TTC549 (cell line): ENCODE measurements around the gene MESD.
"Not testable (repeated sequence)": the region's sequence is repeated elsewhere in the genome, so short reads cannot be mapped to it uniquely, and the experiment has no call there.

Source experiments
- FAIRE-seq: peaks from 2 replicates; lab custom pipeline; 2012; peaks lifted over from hg19 to GRCh38; lab: Jason Lieb, UNC

MESD gene

DNA sequence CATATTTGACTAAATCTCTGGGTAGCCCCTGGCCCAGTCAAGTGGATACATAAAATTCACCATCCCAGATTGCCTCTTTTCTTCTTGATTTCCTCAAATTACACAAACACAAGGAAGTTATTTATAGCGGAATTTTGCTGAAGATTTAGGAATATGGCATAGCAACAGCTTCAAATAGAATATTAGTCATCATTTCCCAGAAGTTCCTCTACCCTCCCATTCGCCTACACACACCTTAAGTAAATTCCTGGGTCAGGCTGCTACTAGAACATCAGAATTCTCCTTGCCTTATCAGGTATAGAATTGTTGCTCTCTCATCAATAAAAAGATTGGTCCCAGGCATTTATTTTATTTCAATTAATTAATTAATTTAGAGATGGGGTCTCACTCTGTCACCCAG lies 31.6 kb downstream of the MESD start:
- FAIRE-seq = no peak

GRCh38 chr15:80957556-80957955 lies 32.1 kb downstream of the MESD start:
- FAIRE-seq = no peak

GRCh38 chr15:80955571-80956452 lies 33.8 kb downstream of the MESD start:
- FAIRE-seq = not testable (repeated sequence)

GRCh38 chr15:80953953-80954778 lies 35.5 kb downstream of the MESD start:
- no peak for FAIRE-seq

DNA sequence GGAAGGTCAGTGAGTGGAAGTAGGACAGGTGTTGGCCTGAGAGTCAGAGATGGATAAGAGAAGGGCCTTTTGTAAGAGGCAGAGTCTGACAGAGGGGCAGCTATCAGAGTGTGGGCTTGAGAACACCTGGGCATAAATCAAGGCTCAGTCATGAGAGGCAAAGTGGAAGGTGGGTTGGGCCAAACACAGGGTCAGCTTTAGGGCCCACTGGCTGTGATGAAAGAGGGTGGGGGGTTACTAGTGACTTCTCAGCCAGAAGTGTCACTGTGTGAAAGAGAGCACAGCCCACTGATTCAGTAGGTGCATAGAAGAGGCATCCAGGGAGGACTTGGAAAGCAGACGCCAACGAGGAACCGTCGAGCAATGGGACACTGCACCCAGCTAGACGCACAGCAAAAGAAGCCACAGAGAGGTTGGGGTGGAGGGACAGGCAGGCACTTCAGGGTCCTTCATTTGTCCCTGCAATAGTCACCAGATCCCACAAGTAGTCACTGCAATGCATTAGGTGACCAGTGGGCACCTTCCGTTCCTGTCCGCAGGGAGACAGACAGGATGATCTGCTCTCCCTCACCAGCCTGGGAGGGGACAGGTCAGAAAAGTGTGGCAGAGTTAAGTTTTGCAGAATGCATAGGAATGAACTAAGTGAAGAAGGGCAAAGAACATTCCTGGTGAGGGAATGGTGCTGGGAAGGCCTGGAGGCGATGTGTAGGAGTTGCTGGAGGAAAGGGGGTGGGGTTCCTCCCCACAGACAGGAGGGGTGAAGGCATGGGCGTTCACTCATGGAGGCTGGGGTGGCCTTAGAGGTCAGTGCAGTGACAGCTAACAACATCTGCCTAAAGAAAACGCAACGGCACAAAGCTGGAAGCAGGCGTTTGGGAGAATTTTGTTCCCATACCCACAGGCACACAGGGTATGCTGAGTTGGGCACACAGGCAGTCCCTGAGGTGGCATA lies 36.3 kb downstream of the MESD start:
- no peak for FAIRE-seq

DNA sequence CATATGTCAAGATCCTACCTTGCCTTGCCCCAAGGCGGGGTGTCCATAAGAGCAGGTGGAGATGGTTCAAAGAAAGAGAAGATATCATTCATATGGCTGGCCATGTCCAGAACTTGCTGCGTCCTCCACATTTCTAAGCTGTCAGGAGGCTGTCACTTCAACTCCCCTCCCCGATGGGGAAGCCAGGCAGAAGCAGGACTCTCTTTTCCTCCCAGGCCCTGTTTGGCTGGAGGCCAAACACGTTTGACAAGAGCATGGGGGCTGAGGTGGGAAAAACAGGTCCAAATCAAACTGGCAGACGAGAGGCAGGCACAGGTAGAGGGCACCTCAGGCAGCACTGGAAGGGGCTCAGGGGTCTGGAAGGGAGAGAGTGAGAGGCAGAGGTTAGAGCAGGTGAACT lies 37.7 kb downstream of the MESD start:
- FAIRE-seq = no peak

DNA sequence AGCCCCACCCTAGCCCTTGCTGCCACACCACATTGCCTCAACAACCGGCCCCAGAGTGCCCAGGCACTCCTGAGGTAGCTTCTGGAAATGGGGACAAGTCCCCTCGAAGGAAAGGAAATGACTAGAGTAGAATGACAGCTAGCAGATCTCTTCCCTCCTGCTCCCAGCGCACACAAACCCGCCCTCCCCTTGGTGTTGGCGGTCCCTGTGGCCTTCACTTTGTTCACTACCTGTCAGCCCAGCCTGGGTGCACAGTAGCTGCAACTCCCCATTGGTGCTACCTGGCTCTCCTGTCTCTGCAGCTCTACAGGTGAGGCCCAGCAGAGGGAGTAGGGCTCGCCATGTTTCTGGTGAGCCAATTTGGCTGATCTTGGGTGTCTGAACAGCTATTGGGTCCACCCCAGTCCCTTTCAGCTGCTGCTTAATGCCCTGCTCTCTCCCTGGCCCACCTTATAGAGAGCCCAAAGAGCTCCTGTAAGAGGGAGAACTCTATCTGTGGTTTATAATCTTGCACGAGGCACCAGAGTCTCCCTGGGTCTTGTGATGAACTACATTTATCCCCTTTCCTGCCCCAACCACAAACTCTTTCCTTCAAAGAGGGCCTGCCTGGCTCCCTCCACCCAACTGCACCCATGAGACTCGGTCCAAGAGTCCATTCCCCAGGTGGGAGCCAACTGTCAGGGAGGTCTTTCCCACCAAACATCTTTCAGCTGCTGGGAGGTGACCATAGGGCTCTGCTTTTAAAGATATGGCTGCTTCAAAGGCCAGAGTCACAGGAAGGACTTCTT lies 39.1 kb downstream of the MESD start:
- no peak for FAIRE-seq

DNA sequence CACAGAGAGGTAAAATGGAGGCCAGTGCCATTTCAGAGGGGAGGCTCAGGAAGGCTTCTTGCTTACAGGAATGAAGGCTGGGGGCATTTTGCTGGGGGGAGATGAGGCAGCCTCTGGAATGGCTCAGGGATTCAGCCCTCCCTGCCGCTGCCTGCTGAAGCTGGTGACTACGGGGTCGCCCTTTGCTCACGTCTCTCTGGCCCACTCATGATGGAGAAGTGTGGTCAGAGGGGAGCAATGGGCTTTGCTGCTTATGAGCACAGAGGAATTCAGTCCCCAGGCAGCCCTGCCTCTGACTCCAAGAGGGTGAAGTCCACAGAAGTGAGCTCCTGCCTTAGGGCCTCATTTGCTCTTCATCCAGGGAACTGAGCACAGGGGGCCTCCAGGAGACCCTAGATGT lies 39.9 kb downstream of the MESD start:
- no peak for FAIRE-seq

DNA sequence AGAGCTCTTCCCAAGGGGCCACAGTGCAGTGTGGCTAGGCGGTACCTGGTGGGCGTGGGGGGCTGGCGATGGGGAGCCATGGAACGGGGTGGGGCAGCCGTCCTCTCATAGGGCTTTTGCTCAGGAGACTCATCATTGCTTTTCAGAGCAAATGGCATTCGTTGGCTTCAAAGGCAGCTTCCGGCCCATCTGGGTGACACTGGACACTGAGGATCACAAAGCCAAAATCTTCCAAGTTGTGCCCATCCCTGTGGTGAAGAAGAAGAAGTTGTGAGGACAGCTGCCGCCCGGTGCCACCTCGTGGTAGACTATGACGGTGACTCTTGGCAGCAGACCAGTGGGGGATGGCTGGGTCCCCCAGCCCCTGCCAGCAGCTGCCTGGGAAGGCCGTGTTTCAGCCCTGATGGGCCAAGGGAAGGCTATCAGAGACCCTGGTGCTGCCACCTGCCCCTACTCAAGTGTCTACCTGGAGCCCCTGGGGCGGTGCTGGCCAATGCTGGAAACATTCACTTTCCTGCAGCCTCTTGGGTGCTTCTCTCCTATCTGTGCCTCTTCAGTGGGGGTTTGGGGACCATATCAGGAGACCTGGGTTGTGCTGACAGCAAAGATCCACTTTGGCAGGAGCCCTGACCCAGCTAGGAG lies 40.8 kb downstream of the MESD start:
- FAIRE-seq = no peak

DNA sequence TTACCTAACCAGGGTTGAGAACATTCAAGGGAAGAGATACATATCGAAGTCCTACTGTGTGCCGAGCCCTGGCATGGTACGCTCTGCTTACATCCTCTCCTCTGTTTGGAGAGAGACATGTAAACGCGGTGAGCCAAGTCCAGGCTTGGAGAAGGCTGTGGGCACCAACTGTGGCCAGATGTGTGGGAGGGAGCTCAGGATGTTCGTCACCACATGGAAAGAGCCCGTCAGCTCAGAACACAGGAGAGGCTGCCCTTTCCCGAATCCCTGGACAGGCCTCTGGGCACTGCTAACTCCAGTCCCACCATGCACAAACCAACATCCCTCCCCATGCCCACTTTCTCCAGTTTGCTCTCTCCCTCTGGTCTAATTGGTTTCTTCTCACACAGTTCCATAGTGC lies 43.0 kb downstream of the MESD start:
- no peak for FAIRE-seq

DNA sequence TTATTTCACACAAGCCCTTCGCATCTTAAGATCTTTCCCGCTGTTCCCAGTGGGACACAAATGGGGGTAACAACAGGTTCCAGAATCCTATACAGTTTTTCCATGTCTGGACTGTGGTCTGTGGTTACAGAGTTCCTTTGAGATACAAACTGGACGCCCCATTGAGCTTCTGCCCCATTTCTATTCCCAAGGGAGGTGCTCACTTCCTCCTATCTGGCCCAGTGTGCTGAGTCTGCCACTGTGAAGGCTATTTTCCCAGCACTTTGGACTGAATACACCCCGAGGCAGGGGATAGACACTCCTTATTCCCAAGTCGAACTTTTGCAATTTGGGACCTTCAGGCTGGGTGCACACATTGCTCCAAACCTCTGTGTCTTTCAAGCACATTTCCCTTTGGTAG lies 44.0 kb downstream of the MESD start:
- no peak for FAIRE-seq

DNA sequence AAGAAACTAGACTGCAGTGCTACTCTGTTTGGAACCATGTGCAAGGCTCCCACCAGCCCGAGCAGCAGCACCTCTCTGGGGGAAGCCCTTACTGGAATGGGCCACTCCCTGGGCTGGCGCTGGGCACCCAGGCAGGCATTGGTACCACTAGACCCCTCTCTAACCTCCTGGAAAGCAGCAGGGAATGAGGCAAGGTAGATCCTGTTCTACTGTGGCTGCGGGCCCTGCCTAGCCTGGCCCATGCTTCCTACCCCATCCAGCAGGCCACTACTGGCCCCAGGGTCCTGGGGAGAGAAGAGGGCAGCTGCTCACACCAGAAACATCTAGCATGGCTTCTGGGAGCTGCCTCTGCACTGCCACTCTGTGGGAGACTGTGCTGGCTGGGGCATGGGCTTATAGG lies 44.8 kb downstream of the MESD start:
- FAIRE-seq = no peak

DNA sequence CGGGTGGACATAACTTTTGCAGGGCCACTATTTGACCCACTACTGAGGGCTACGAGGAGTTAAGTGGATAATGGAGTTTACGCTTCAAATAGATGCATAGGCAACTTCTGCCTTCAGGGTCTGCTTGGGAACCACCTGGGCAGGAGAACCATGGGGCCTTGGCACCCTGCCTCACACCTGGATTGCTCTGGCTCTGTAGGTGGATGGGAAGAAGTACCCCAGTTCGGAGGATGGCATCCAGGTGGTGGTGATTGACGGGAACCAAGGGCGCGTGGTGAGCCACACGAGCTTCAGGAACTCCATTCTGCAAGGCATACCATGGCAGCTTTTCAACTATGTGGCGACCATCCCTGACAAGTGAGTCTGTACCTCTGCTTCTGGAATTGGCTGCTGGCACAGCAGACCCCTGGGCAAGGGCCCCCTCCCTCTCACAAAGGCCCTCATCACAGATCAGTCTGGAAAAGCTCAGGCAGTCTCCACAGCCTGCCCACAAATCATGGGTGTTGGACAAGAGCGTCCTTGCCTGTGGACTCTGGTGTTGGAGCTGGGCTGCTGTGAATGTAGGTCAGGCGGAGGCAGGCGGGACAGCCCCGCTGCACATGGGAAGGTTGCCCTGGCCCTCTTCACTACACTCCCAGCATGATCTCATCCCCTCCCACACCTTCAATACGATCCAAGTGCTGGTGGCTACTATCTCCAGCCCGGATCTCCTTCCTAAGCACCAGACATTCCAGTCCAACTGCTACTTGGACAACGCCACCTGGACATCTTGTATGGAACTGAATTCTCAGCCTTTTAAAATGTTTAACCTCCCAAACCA lies 46.7 kb downstream of the MESD start:
- FAIRE-seq = no peak

DNA sequence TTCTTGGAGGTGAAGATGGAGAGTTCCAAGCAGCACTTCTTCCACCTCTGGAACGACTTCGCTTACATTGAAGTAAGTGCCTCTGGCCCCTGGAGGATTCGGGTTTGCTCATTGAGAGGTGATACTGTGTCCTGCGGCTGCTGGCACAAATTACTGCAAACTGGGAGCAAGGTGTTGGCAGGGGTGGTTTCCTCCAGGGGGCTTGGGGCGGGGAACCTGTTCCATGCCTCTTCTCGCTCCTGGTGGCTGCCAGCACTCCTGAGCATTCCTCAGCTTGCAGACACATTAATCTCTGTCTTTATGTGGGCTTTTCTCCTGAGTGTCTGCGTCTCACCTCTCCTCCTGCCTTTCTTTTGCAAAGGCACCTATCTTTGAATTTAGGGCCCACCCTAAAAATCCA lies 47.4 kb downstream of the MESD start:
- no peak for FAIRE-seq

DNA sequence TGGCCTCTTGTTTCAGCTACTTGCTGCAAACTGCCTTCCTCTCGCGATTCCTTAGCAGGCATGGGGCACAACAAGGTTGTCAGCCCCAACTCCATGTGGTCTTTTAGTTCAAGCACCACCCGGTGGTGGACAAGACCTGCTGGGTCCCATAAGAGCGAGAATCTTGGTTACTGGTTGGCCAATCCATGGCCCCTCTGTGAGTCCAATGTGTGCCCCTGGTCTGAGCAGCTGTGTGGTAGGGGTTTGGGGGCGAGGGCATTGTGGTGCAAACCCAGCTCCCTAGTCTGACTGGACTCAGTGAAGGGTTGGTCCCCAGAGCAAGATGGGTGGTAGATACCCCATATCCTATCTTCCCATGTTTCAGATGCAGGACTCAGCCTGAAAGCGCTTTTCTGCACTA lies 48.8 kb downstream of the MESD start:
- FAIRE-seq = no peak

- no peak for FAIRE-seq
These were observed 49.3 kb downstream of the MESD start for GRCh38 chr15:80940331-80940730.

DNA sequence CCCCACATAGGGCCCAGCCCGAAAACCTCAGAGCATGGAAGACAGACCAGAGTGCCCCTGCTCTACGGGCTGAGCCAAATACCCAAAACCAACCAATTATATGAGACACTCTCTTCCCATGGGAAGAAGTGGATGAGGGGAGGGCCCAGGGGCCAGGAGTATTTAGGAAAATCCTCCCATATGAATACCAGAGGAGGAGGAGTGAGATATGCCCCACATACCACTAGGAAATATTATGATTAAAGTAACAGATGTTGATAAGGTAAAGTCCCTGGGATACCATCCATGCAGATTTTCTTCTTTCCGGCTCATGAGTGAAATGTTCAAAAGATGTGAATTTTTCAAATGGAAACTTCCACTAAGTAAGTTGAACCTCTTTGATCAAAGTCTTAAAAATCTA lies 50.4 kb downstream of the MESD start:
- no peak for FAIRE-seq

GRCh38 chr15:80937718-80938117 lies 51.9 kb downstream of the MESD start:
- no peak for FAIRE-seq

DNA sequence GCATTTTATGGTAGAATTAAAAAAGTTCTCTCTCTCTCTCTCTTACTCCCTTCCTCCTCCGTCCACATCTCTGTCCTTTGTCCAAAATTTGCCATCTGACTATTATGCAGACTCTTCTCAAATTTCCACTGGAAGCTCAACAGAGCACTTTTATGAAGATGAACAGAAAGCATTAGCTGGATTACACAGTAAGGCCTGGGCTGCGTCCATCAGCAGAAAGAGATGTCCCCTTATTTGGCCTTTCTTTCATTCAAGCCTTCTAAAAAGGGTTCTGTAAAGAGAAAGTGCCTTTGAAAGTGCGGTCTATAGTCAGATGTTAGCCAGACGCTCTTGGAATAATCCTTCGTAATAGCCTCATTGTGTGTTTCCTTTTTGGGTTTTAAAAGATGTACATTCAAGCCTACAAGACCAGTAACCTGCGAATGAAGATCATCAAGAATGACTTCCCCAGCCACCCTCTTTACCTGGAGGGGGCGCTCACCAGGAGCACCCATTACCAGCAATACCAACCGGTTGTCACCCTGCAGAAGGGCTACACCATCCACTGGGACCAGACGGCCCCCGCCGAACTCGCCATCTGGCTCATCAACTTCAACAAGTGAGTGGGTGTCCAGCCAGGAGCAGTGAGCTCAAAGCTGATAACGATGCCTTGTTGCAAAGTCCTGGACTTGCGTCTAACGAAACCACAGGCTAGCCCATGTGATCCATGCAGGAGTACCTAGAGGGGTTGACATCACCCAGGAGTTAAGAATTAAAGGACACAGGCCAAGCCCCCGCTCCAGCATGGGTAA lies 53.1 kb downstream of the MESD start:
- FAIRE-seq = no peak
